Measurements from ENCODE around the gene BEND4.

DNA sequence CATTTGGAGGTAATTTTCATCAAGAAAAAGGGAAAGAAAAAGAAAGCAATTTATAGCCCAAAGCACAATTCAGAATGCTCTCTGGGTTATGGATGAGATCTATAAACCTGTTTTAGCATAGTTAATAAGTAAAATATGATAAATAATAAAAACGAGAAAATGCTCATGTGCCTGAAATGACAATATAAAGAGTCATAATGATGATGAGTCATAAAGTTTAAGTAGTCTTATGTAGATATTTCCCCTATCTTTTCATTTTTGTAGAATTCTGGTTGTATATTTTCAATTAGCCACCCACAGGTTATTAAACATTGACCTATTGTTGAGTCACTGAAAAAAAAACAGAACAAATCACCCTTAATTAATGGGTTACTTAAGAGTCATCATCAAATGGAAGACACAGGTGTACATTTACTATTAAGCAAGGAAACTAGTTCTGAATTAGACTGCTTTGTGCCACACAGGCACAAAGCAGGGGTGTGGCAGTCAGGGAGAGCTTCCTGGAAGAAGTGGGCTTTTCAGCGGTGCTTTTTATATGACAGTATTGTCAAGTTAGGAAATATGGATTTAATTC is 29.3 kb downstream of the BEND4 start:
- TF ChIP-seq EP300 (IDR thresholded peaks at IDR 0.05), result no peak
- TF ChIP-seq POLR2AphosphoS5 (IDR thresholded peaks at IDR 0.05), result no peak
